Measurements from ENCODE around the gene CHN1. TPM values are rescaled to one million over a fixed set of nuclear protein-coding genes. Genes with fewer than 3 reads are reported as not detected.

CHN1 gene
- total and polyA plus RNA-seq, 2 of the 8 experiments (the other 6 are each of a cell fraction or from before 2014, with no cell fraction given), result 54.0 to 65.7 TPM

- Histone ChIP-seq H2BK15ac (ENCODE audit: low read length) (peak overlapping the region; percentile 85; the same call in 1 of the 2 replicates), H3K36me3 (ENCODE audit: control insufficient read depth in 2 of 4, insufficient read depth in 4 of 4, low read length in 3 of 4) (no peaks in the 10 kb centered on the region), H2BK5ac (ENCODE audit: low read depth, low read length) (peak overlapping the region; percentile 67; the same call in 1 of the 2 replicates), H4K20me1 (replicated peaks in 1 of 2; ENCODE audit: control insufficient read depth in 1 of 2, insufficient read depth in 2 of 2, low read length in 2 of 2) (no peaks in the 10 kb centered on the region), H3K14ac (ENCODE audit: insufficient read length) (no peak overlapping the region), H3K4me1 (replicated peaks in 1 of 4; ENCODE audit: control insufficient read depth in 3 of 4, insufficient read depth in 4 of 4, low read length in 3 of 4) (peaks cover 0 to 15% (median 4%) of the 10 kb centered on the region in 4 experiments), H2BK120ac (replicated peaks; ENCODE audit: low read depth, low read length) (no peak overlapping the region), H3K23ac (ENCODE audit: insufficient read length) (no peak overlapping the region), H2AFZ (ENCODE audit: low read length) (no peak overlapping the region), H3K4me3 (ENCODE audit: extremely low read depth in 1 of 4, insufficient read depth in 2 of 4, low read depth in 3 of 4, low read length in 4 of 4) (no peak overlapping the region), H3K9ac (replicated peaks in 1 of 4; ENCODE audit: extremely low read depth in 1 of 4, low read depth in 3 of 4, low read length in 3 of 4) (no peak overlapping the region), H3K4me2 (ENCODE audit: insufficient read depth in 1 of 2, low read depth in 2 of 2, low read length in 2 of 2) (no peak overlapping the region), H2AK5ac (ENCODE audit: low read depth, low read length) (peak overlapping the region; percentile 24; the same call in 1 of the 2 replicates), H4K8ac (ENCODE audit: extremely low read depth, insufficient read depth, low read length) (no peak overlapping the region), H4K91ac (replicated peaks; ENCODE audit: insufficient read length, low read length) (peak overlapping the region; percentile 86), H2BK20ac (ENCODE audit: low read length) (peak overlapping the region; percentile 95), H3K79me1 (ENCODE audit: low read depth, low read length) (no peaks in the 10 kb centered on the region), H3K4ac (replicated peaks; ENCODE audit: insufficient read length, low read depth, low read length) (no peak overlapping the region), H3K9me3 (ENCODE audit: insufficient read depth in 2 of 2, low read depth in 1 of 2, low read length in 1 of 2) (no peaks in the 10 kb centered on the region), H2BK12ac (ENCODE audit: low read depth, low read length) (peak overlapping the region; percentile 89), H3K79me2 (ENCODE audit: control insufficient read depth in 1 of 2, insufficient read depth in 2 of 2, low read length in 2 of 2) (no peaks in the 10 kb centered on the region), H4K5ac (ENCODE audit: insufficient read length, low read depth, low read length) (no peak overlapping the region), H3K27ac (ENCODE audit: low read depth, low read length) (no peak overlapping the region), H3K27me3 (replicated peaks in 1 of 4; ENCODE audit: control insufficient read depth in 3 of 4, extremely low read depth in 1 of 4, insufficient read depth in 3 of 4, low read length in 3 of 4) (no peaks in the 10 kb centered on the region), H3K23me2 (ENCODE audit: low read depth, low read length) (no peaks in the 10 kb centered on the region), H3K18ac (ENCODE audit: extremely low read depth, low read length) (peak overlapping the region; percentile 80), H3K56ac (replicated peaks; ENCODE audit: insufficient read length, low read depth, low read length) (no peak overlapping the region)
- CTCF ChIA-PET (ENCODE audit: partially characterized antibody), result interaction anchor here (0.7 to 12.2 kb wide), 8 partner anchors 7 to 406 kb away, joined by 3 to 249 read pairs (median 46); partner anchors contain the start of genes CHN1 and CHRNA1
- FAIRE-seq (no peak), DNase-seq (ENCODE audit: low read depth in 1 of 2, low spot score in 2 of 2) (no peak)
- POLR2A ChIA-PET (ENCODE audit: partially characterized antibody), result interaction anchor here (1.0 to 5.4 kb wide), 2 partner anchors 10 to 14 kb away, joined by 3 to 50 read pairs; no protein-coding TSS in a partner anchor
- WGBS, 2 experiments (ENCODE audit: extremely low coverage in 1 of 2, insufficient coverage in 1 of 2, insufficient read length in 1 of 2, insufficient replicate concordance in 2 of 2, low coverage in 1 of 2, low lambda C conversion rate in 2 of 2, missing lambda C conversion rate in 1 of 2), result 90% methylated on average over 13 of the region's 13 CpGs; no CpG with 5 or more reads in 1 of the 2 experiments
- TF ChIP-seq, protein P1, sequence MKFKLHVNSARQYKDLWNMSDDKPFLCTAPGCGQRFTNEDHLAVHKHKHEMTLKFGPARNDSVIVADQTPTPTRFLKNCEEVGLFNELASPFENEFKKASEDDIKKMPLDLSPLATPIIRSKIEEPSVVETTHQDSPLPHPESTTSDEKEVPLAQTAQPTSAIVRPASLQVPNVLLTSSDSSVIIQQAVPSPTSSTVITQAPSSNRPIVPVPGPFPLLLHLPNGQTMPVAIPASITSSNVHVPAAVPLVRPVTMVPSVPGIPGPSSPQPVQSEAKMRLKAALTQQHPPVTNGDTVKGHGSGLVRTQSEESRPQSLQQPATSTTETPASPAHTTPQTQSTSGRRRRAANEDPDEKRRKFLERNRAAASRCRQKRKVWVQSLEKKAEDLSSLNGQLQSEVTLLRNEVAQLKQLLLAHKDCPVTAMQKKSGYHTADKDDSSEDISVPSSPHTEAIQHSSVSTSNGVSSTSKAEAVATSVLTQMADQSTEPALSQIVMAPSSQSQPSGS (IDR thresholded peaks at IDR 0.05; ENCODE audit: low read length), result no peak
- TF ChIP-seq JUND (IDR thresholded peaks at IDR 0.05; ENCODE audit: low read length) (no peak), RNF2 (IDR thresholded peaks at IDR 0.05; ENCODE audit: borderline replicate concordance, low read depth, low read length, missing control alignments, poor library complexity, severe bottlenecking) (no peak), PHF8 (conservative IDR thresholded peaks at IDR 0.05; ENCODE audit: low read depth, low read length) (no peak), SAP30 (IDR thresholded peaks at IDR 0.05; ENCODE audit: insufficient read depth, insufficient replicate concordance, low read length) (no peak), RFX5 (IDR thresholded peaks at IDR 0.05; ENCODE audit: borderline replicate concordance, low read depth, low read length) (no peak), SIN3A (conservative IDR thresholded peaks at IDR 0.05 in 1 of 2, IDR thresholded peaks at IDR 0.05 in 1 of 2; ENCODE audit: low read depth in 1 of 2, low read length in 2 of 2) (no peak), MAFK (IDR thresholded peaks at IDR 0.05; ENCODE audit: low read depth, low read length) (no peak)
These were observed 226.8 kb downstream of the CHN1 start for GRCh38 chr2:174778085-174778981.

Data from H1 (cell line).